MM.1S (cell line): ENCODE results near the gene GLA.

Experiments
- DNase-seq: peaks from one replicate; pipeline ENCODE4 v3.0.0-alpha.2; 2015
- H2AFZ ChIP-seq: fragments of 300-600 bp; sonication (generic); 2 replicates; pipeline ENCODE4 v1.6.0; 2016; ENCODE audit warnings: antibody characterized with exemption, low read length
- H3F3A ChIP-seq: fragments of 300-600 bp; sonication (generic); 2 replicates; pipeline ENCODE4 v1.6.1; 2016; ENCODE audit warnings: mild to moderate bottlenecking, antibody characterized with exemption, low read length, moderate library complexity, mixed read lengths; ENCODE audit not compliant: insufficient read depth
- H3K27ac ChIP-seq: fragments of 300-600 bp; sonication (generic); 2 replicates; pipeline ENCODE4 v1.5.1; 2016; ENCODE audit warnings: mild to moderate bottlenecking, low read length
- H3K27me3 ChIP-seq: fragments of 300-600 bp; sonication (generic); replicated peaks from 2 replicates; pipeline ENCODE4 v1.6.0; 2016; ENCODE audit warnings: low read length; ENCODE audit not compliant: insufficient read depth
- H3K36me3 ChIP-seq: fragments of 300-600 bp; sonication (generic); replicated peaks from 2 replicates; pipeline ENCODE4 v1.6.1; 2016; ENCODE audit warnings: mild to moderate bottlenecking, low read length, mixed read lengths; ENCODE audit not compliant: insufficient read depth
- H3K4me1 ChIP-seq: fragments of 300-600 bp; sonication (generic); 2 replicates; pipeline ENCODE4 v1.6.1; 2016; ENCODE audit warnings: low read length, mixed read lengths
- H3K4me2 ChIP-seq: fragments of 300-600 bp; sonication (generic); 2 replicates; pipeline ENCODE4 v1.6.0; 2016; ENCODE audit warnings: low read depth, low read length
- H3K4me3 ChIP-seq: fragments of 300-600 bp; sonication (generic); 2 replicates; pipeline ENCODE4 v1.5.1; 2016; ENCODE audit warnings: low read length, mixed read lengths
- H3K79me2 ChIP-seq: fragments of 300-600 bp; sonication (generic); 2 replicates; pipeline ENCODE4 v1.6.1; 2016; ENCODE audit warnings: mixed run types, low read length, mixed read lengths
- H3K9ac ChIP-seq: fragments of 300-600 bp; sonication (generic); 2 replicates; pipeline ENCODE4 v1.6.1; 2016; ENCODE audit warnings: low read length, mixed read lengths
- H3K9me2 ChIP-seq: fragments of 300-600 bp; sonication (generic); replicated peaks from 2 replicates; pipeline ENCODE4 v1.6.1; 2016; ENCODE audit warnings: mild to moderate bottlenecking, low read length, mixed read lengths; ENCODE audit not compliant: insufficient read depth
- H3K9me3 ChIP-seq: fragments of 300-600 bp; sonication (generic); replicated peaks from 2 replicates; pipeline ENCODE4 v1.6.1; 2016; ENCODE audit warnings: mild to moderate bottlenecking, low read length, mixed read lengths; ENCODE audit not compliant: insufficient read depth
- H4K20me1 ChIP-seq: fragments of 300-600 bp; sonication (generic); 2 replicates; pipeline ENCODE4 v1.6.1; 2016; ENCODE audit warnings: mild to moderate bottlenecking, low read length, moderate library complexity, mixed read lengths; ENCODE audit not compliant: insufficient read depth
- EZH2 ChIP-seq: fragments of 300-600 bp; sonication (generic); optimal IDR thresholded peaks from 2 replicates; pipeline ENCODE3; 2017; ENCODE audit warnings: low read depth, mild to moderate bottlenecking, antibody characterized with exemption, low read length, mixed read lengths
- EZH2phosphoT487 ChIP-seq: fragments of 300-600 bp; sonication (generic); IDR thresholded peaks from 2 replicates; pipeline ENCODE4 v1.6.1; 2018; ENCODE audit warnings: antibody characterized with exemption, low read length
- TF ChIP-seq, protein P1 (sequence below): fragments of 300-600 bp; sonication (generic); IDR thresholded peaks from 2 replicates; pipeline ENCODE4 v1.5.1; 2016; ENCODE audit warnings: antibody characterized with exemption, low read length, mixed read lengths

The GLA gene

GRCh38 chrX:101416691-101417090 is 9.0 kb upstream of the GLA start:
- no peaks in the 10 kb centered on the region for H3K36me3 ChIP-seq
- H4K20me1 ChIP-seq, result no peaks in the 10 kb centered on the region
- no peaks in the 10 kb centered on the region for H3K9me2 ChIP-seq
- H3K9ac ChIP-seq, result no peak overlapping the region
- H3K9me3 ChIP-seq, result no peaks in the 10 kb centered on the region
- no peak for DNase-seq
- H3K4me3 ChIP-seq, result no peak overlapping the region
- peaks cover 14% of the 10 kb centered on the region for H3K79me2 ChIP-seq
- H3F3A ChIP-seq, result no peaks in the 10 kb centered on the region
- peaks cover 12% of the 10 kb centered on the region for H3K4me1 ChIP-seq
- H3K27me3 ChIP-seq, result no peaks in the 10 kb centered on the region
- no peak for TF ChIP-seq EZH2
- TF ChIP-seq, protein P1, sequence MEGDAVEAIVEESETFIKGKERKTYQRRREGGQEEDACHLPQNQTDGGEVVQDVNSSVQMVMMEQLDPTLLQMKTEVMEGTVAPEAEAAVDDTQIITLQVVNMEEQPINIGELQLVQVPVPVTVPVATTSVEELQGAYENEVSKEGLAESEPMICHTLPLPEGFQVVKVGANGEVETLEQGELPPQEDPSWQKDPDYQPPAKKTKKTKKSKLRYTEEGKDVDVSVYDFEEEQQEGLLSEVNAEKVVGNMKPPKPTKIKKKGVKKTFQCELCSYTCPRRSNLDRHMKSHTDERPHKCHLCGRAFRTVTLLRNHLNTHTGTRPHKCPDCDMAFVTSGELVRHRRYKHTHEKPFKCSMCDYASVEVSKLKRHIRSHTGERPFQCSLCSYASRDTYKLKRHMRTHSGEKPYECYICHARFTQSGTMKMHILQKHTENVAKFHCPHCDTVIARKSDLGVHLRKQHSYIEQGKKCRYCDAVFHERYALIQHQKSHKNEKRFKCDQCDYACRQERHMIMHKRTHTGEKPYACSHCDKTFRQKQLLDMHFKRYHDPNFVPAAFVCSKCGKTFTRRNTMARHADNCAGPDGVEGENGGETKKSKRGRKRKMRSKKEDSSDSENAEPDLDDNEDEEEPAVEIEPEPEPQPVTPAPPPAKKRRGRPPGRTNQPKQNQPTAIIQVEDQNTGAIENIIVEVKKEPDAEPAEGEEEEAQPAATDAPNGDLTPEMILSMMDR, result no peak
- TF ChIP-seq EZH2phosphoT487, result no peak
- no peak overlapping the region for H3K27ac ChIP-seq
- no peak overlapping the region for H3K4me2 ChIP-seq
- no peak overlapping the region for H2AFZ ChIP-seq

GRCh38 chrX:101415180-101416145 is 7.7 kb upstream of the GLA start:
- no peaks in the 10 kb centered on the region for H3K9me3 ChIP-seq
- DNase-seq, result peak; percentile 69
- H3K36me3 ChIP-seq, result no peaks in the 10 kb centered on the region
- H3K27me3 ChIP-seq, result no peaks in the 10 kb centered on the region
- peaks cover 12% of the 10 kb centered on the region for H3K4me1 ChIP-seq
- H3F3A ChIP-seq, result no peaks in the 10 kb centered on the region
- no peak overlapping the region for H3K4me3 ChIP-seq
- H3K9me2 ChIP-seq, result no peaks in the 10 kb centered on the region
- TF ChIP-seq, protein P1, result peak; percentile 83
- TF ChIP-seq EZH2, result no peak
- peak overlapping the region; percentile 17; the same call in 1 of the 2 replicates for H2AFZ ChIP-seq
- peak overlapping the region; percentile 30; the same call in 1 of the 2 replicates for H3K27ac ChIP-seq
- H4K20me1 ChIP-seq, result no peaks in the 10 kb centered on the region
- H3K79me2 ChIP-seq, result peaks cover 25% of the 10 kb centered on the region
- peak overlapping the region; percentile 17; the same call in 1 of the 2 replicates for H3K4me2 ChIP-seq
- H3K9ac ChIP-seq, result no peak overlapping the region

DNA sequence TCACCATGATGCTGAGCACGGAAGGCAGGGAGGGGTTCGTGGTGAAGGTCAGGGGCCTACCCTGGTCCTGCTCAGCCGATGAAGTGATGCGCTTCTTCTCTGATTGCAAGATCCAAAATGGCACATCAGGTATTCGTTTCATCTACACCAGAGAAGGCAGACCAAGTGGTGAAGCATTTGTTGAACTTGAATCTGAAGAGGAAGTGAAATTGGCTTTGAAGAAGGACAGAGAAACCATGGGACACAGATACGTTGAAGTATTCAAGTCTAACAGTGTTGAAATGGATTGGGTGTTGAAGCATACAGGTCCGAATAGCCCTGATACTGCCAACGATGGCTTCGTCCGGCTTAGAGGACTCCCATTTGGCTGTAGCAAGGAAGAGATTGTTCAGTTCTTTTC is 4.3 kb upstream of the GLA start:
- no peaks in the 10 kb centered on the region for H4K20me1 ChIP-seq
- no peak overlapping the region for H3K4me2 ChIP-seq
- peaks cover 55% of the 10 kb centered on the region for H3K79me2 ChIP-seq
- no peak overlapping the region for H2AFZ ChIP-seq
- no peak overlapping the region for H3K27ac ChIP-seq
- H3K9me3 ChIP-seq, result no peaks in the 10 kb centered on the region
- H3K36me3 ChIP-seq, result no peaks in the 10 kb centered on the region
- no peak for DNase-seq
- TF ChIP-seq EZH2 (no peak), EZH2phosphoT487 (no peak)
- TF ChIP-seq, protein P1, result no peak
- no peaks in the 10 kb centered on the region for H3K27me3 ChIP-seq
- H3K9me2 ChIP-seq, result no peaks in the 10 kb centered on the region
- H3K4me1 ChIP-seq, result peaks cover 15% of the 10 kb centered on the region
- H3F3A ChIP-seq, result peaks cover 6% of the 10 kb centered on the region
- H3K4me3 ChIP-seq, result no peak overlapping the region
- H3K9ac ChIP-seq, result no peak overlapping the region
